NCI-H1436 treated with DMSO at 0.1 percent for 48 hours (cell line): Measurements from ENCODE around the gene BBX.

Source experiments
- DNase-seq: peaks from one replicate; lab custom pipeline; 2025; lab: John Stamatoyannopoulos, UW

BBX gene

GRCh38 chr3:107752202-107752990, 229.6 kb downstream of the BBX start:
- DNase-seq, result peak; percentile 90

- peak; percentile 69 for DNase-seq
Observed at GRCh38 chr3:107753494-107753893, 230.7 kb downstream of the BBX start.

DNA sequence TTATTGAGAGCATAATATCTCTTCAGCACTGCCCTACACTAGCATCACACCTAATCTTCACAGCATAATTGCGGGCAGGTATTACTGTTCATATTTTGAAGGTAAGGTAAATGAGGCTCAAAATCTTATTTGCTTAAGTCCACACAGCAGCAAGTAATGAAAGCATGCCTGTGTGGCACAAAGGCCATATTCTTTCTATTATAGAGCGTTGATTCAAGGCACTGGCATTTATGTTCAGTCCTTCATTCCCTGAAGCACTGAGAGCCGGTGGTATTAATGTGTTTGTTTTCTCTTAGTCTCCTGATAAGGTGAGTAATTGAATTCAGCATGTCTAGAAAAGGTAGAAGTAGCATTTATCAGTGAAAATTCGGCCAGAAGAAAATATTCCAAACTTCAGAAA, 231.2 kb downstream of the BBX start:
- DNase-seq, result no peak

DNA sequence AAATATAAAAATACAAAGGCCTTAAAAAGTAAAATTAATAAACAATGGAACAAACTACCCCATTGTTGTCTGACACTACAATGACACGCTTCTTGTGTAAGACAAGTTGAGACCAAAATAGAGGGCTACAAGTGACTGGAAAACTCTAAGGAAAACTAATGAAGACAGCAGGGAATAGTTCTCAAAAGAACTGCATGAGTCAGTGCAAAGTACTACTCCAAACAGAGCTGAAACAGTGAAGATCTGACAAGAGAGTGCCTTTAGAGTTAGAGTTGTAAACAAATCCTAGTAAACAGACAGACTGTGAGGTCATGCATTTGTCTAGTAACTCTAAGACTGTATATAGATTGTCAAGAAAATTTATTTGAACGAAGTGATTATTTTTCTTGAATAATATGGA, 233.9 kb downstream of the BBX start:
- DNase-seq, result no peak

DNA sequence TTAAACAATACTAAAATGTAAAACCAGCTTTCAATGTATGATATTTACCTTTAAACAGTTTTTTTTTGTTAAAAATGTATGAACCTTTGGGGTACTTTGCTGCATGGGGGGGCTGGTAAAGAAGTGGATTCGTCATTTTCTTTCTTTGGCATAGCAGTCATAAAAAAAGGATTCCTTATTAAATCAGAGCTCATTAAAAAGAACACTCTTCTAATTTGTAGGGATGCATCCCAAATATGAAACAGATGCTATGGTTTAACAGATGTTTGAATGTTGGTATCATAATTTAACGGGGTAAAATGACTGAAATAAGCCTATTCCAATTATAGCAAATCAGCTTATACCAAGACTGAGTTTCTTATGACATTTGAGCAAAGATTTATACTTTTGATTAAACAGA, 234.4 kb downstream of the BBX start:
- DNase-seq, result no peak

DNA sequence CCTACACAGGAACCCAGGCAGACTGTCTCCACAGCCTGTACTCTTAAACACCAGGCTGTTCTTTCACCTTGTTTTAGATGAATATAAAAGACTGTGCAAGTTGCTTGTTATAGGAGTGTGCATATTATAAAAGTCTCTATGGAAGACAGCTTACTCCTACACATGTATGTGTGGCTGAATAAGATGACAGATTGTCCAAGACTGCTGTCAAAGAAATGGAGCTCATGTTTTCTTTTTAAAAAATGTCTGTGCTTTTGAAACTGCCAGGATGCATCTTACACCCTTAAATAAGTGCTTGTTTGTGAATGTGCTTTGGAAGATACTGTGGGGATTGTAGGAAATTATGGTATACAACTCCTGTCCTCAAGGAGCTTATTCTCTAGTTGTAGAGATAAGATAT, 237.4 kb downstream of the BBX start:
- DNase-seq, result no peak

DNA sequence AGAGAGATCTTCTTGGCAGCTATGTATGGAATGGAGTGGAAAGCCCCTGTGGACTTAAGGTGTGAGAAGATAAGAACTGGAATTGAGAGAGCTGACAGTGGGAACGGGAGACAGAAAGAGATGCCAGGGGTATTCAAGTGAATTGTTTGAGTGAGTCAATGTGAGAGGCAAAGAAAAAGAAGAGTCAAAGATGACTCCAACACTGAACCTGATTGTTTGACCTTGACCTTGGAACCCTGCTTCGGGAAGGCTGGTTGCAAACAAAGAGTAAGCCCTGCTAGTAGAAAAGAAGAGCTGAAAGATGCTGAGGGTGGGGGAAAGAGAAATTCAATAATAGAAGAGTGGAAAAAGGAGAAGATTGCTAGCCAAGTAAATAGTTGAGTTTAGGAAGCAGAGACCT, 238.6 kb downstream of the BBX start:
- DNase-seq, result no peak

- DNase-seq, result no peak
Observed at GRCh38 chr3:107765524-107765923, 242.8 kb downstream of the BBX start.

DNA sequence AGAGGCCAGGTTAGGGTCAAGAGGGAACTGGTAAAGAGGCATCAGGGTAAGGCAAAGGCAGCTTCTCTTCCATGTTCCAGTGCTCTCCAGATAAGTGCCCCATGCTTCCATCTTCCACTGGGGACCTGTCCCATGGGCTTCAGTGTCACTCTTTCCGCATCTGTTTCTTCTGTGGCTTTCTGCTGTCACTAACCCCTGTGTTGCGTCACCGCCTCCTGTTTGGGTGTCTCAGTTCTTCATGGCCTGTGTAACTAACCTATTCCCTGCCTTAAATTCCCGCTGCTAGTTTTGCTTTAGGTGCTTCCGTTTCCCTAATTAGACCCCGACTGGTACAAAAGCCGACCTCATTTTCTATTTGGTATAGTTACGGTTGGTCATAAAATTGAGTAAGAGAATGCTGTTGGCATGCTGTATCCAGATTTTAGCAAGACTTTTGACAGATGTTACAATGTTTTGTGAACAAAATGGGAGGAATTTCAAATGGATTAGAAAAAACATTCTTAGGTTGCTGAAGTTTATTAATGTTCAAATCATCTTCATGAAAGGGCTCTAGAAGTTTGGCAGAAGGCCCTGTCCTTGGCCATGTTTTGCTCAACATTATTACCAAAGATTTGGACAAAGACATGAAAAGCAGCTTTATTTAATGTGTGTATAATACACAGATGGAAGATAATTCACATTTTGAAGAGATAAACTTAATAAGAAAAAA, 245.3 kb downstream of the BBX start:
- no peak for DNase-seq

DNA sequence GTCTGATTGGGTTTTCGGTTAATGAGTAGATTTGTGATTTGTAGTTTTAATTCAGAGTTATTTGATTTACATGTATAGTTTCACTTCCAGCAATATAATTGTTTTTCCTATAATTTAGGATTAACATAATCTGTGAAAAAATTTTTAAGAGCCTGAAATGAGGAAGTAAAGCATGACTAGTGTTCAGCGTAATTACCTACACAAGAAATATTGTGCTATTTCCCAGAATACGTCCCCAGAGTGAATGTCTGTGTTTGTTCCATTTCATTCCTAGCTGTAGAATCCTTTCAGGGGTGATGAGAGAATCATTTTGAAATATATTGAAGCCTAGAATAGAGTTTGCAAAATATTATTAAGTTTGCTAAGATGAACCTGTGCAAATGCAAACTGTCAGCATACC, 247.1 kb downstream of the BBX start:
- DNase-seq, result no peak

- DNase-seq, result no peak
Observed at GRCh38 chr3:107772016-107772415, 249.3 kb downstream of the BBX start.

GRCh38 chr3:107775974-107776373, 253.2 kb downstream of the BBX start:
- DNase-seq, result peak; percentile 75

- no peak for DNase-seq
Observed at GRCh38 chr3:107781253-107781652, 258.5 kb downstream of the BBX start.

- DNase-seq, result no peak
Observed at GRCh38 chr3:107782054-107782453, 259.3 kb downstream of the BBX start.

DNA sequence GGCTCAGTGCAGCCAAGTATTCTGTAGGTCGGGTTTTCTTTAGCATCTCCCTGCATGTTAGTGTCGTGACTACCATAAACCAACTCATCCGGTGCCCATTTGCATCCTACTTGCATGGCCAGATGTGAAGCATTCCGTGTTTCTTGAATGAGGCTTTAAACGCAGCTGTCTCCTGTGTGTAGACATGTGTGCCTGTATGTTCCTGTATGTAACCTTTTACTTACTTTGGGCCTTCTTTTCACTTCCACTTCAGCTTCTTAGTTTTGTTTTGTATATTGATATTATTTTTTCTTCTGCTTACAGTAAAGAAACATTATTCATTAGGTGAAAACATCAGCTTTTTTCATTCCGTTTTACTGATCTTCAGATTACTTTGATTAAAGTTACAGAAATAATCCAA, 267.9 kb downstream of the BBX start:
- no peak for DNase-seq

- no peak for DNase-seq
Observed at GRCh38 chr3:107791027-107791426, 268.3 kb downstream of the BBX start.

DNA sequence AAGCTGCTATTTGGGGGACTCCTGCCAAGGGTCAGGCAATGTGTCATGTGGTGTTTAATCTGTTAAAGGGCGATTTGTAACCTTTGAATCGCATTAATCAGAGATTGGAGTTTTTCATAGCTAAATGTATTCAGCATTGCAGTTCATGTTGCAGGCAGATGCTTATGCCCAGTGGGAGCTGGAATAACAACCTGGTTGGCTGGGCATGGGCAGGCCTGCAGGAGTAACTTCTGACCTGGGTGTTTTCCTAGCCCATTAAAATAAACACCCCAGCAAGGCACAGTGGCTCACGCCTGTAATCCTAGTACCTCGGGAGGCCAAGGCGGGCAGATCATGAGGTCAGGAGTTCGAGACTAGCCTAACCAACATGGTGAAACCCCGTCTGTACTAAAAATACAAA, 268.7 kb downstream of the BBX start:
- DNase-seq, result no peak

DNA sequence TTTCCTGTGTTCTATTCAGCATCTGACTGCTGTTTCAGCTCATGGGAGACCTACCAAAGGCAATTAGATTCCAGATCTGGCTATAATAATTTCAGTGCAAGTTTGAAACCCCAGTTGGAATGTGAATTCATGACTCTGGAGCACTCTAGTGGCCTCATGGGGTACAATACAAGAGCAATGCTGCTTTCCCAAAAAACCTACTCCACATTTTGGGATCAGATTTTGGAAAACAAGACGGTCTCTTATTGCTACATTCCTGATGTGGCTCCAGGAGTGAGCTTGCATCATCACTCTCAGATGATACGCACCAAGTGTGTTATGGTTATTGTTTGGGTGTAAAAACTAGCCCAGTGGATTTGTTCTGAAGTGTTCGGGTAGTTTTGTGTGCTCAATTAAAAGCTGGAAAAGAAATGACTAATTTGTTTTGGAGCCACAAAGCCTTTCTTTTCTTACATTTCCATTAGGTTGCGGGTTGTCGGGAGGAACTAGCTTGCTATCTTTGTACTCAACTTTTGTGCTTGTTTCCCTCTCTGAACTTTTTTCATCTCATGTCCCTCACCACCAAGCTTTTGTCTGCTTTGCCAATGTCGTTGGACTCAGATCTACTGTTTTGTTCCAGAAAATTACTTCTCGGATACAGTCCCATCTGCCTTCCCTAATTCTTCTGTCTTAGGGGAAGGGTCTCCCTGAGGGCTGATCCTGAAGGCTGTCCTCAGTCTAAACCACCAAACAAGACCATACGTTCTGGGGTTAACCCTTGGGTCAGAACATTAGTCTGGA, 272.1 kb downstream of the BBX start:
- no peak for DNase-seq

GRCh38 chr3:107795514-107796094, 272.8 kb downstream of the BBX start:
- no peak for DNase-seq

- DNase-seq, result no peak
Observed at GRCh38 chr3:107796791-107797190, 274.0 kb downstream of the BBX start.

DNA sequence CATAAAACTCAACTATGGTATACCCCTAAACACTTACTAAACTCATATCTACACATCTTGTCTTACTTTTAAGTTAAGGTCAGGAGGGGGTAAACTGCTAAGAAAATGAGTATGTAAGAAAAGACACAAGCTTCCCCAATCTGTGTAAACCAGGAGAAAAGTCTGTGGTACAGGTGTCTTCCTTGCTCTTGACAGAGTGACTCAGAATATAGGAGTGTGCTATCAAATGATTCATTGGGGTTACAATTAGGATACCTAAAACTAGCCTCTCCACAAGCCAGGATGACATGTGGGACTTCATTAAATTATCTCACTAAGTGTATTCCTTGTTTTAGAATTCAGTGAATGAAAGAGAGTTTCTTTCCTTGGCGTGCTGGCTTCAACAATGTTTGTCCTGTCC, 274.8 kb downstream of the BBX start:
- no peak for DNase-seq

DNA sequence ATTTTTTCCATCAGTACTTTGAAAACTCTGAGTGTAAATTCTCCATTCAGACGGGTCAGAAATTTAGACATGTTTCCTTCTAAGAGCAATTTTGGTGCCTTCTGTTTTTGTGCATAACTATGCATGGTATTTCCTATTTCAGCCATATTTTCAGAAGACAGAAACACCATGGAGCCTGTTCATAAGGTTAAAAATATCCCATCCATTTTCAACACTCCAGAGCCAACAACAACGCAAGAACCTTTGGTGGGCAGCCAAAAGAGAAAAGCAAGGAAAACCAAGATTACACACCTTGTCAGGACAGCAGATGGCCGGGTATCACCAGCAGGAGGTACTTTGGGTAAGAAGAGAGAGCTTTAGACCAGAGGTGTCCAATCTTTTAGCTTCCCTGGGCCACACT, 275.6 kb downstream of the BBX start:
- DNase-seq, result no peak

GRCh38 chr3:107800710-107801109, 277.9 kb downstream of the BBX start:
- no peak for DNase-seq
